ENCODE measurements around the gene NOS1AP.

NOS1AP gene

GRCh38 chr1:162299018-162299417 is 229.5 kb downstream of the NOS1AP start:
- TF ChIP-seq CTCF (IDR thresholded peaks at IDR 0.05; ENCODE audit: low read length): no peak
- TF ChIP-seq EZH2 (IDR thresholded peaks at IDR 0.05; ENCODE audit: borderline replicate concordance, low read length): no peak
- no peaks in the 10 kb centered on the region for H3K4me1 ChIP-seq (ENCODE audit: insufficient read depth, low read length, severe bottlenecking)
- no peak overlapping the region for H2AFZ ChIP-seq (ENCODE audit: low read length)
- no peaks in the 10 kb centered on the region for H3K27me3 ChIP-seq (ENCODE audit: insufficient read depth, low read length)
- H3K9me3 ChIP-seq (ENCODE audit: low read length): no peaks in the 10 kb centered on the region
- no peaks in the 10 kb centered on the region for H3K79me2 ChIP-seq (ENCODE audit: insufficient read depth, low read length)
- H3K9ac ChIP-seq (ENCODE audit: low read length): no peak overlapping the region
- no peaks in the 10 kb centered on the region for H4K20me1 ChIP-seq (ENCODE audit: insufficient read depth, low read length)
- H3K36me3 ChIP-seq (ENCODE audit: insufficient read depth, low read length): no peaks in the 10 kb centered on the region
- H3F3A ChIP-seq (ENCODE audit: insufficient read depth, low read length): no peaks in the 10 kb centered on the region
- H3K4me3 ChIP-seq (ENCODE audit: low read depth, low read length, poor library complexity, severe bottlenecking): no peak overlapping the region
- H3K9me2 ChIP-seq (ENCODE audit: low read depth, low read length): no peaks in the 10 kb centered on the region
- H3K27ac ChIP-seq (ENCODE audit: low read depth, low read length, poor library complexity, severe bottlenecking): no peak overlapping the region
- no peak overlapping the region for H3K4me2 ChIP-seq (ENCODE audit: low read length)

- H4K20me1 ChIP-seq (ENCODE audit: insufficient read depth, low read length): no peaks in the 10 kb centered on the region
- no peak overlapping the region for H3K4me2 ChIP-seq (ENCODE audit: low read length)
- H2AFZ ChIP-seq (ENCODE audit: low read length): no peak overlapping the region
- H3K9me3 ChIP-seq (ENCODE audit: low read length): no peaks in the 10 kb centered on the region
- no peaks in the 10 kb centered on the region for H3K4me1 ChIP-seq (ENCODE audit: insufficient read depth, low read length, severe bottlenecking)
- no peaks in the 10 kb centered on the region for H3K27me3 ChIP-seq (ENCODE audit: insufficient read depth, low read length)
- no peak for TF ChIP-seq CTCF (IDR thresholded peaks at IDR 0.05; ENCODE audit: low read length)
- TF ChIP-seq EZH2 (IDR thresholded peaks at IDR 0.05; ENCODE audit: borderline replicate concordance, low read length): no peak
- H3K9me2 ChIP-seq (ENCODE audit: low read depth, low read length): no peaks in the 10 kb centered on the region
- H3K27ac ChIP-seq (ENCODE audit: low read depth, low read length, poor library complexity, severe bottlenecking): no peak overlapping the region
- no peaks in the 10 kb centered on the region for H3K79me2 ChIP-seq (ENCODE audit: insufficient read depth, low read length)
- H3K4me3 ChIP-seq (ENCODE audit: low read depth, low read length, poor library complexity, severe bottlenecking): no peak overlapping the region
- H3K9ac ChIP-seq (ENCODE audit: low read length): no peak overlapping the region
- H3F3A ChIP-seq (ENCODE audit: insufficient read depth, low read length): no peaks in the 10 kb centered on the region
- H3K36me3 ChIP-seq (ENCODE audit: insufficient read depth, low read length): no peaks in the 10 kb centered on the region
These were observed 230.8 kb downstream of the NOS1AP start for GRCh38 chr1:162300057-162300917.

GRCh38 chr1:162301696-162302095 is 232.2 kb downstream of the NOS1AP start:
- H3K27ac ChIP-seq (ENCODE audit: low read depth, low read length, poor library complexity, severe bottlenecking): no peak overlapping the region
- H3K4me1 ChIP-seq (ENCODE audit: insufficient read depth, low read length, severe bottlenecking): no peaks in the 10 kb centered on the region
- H4K20me1 ChIP-seq (ENCODE audit: insufficient read depth, low read length): no peaks in the 10 kb centered on the region
- no peak overlapping the region for H3K4me2 ChIP-seq (ENCODE audit: low read length)
- H3K9me2 ChIP-seq (ENCODE audit: low read depth, low read length): no peaks in the 10 kb centered on the region
- H3K36me3 ChIP-seq (ENCODE audit: insufficient read depth, low read length): no peaks in the 10 kb centered on the region
- H3K27me3 ChIP-seq (ENCODE audit: insufficient read depth, low read length): no peaks in the 10 kb centered on the region
- H3K9ac ChIP-seq (ENCODE audit: low read length): no peak overlapping the region
- H2AFZ ChIP-seq (ENCODE audit: low read length): no peak overlapping the region
- H3F3A ChIP-seq (ENCODE audit: insufficient read depth, low read length): no peaks in the 10 kb centered on the region
- H3K79me2 ChIP-seq (ENCODE audit: insufficient read depth, low read length): no peaks in the 10 kb centered on the region
- TF ChIP-seq EZH2 (IDR thresholded peaks at IDR 0.05; ENCODE audit: borderline replicate concordance, low read length) (no peak), CTCF (IDR thresholded peaks at IDR 0.05; ENCODE audit: low read length) (no peak)
- H3K4me3 ChIP-seq (ENCODE audit: low read depth, low read length, poor library complexity, severe bottlenecking): no peak overlapping the region
- no peaks in the 10 kb centered on the region for H3K9me3 ChIP-seq (ENCODE audit: low read length)

Data from OCI-LY1 (cell line).